ENCODE results near the gene ARAF. TPM values are rescaled to one million over a fixed set of nuclear protein-coding genes. Genes with fewer than 3 reads are reported as not detected.

Gene ARAF
- polyA plus RNA-seq, 3 donors: 49.7 to 105 (median 68.6) TPM

GRCh38 chrX:47587091-47587891, 26.3 kb downstream of the ARAF start:
- Mint-ChIP-seq H3K27ac (peak overlapping the region in 2 of 7 donors; percentile 50 to 78), H3K9me3 (no peaks in the 10 kb centered on the region), H3K27me3 (ENCODE audit: low read depth in 3 of 3) (peaks cover 0 to 3% (median 2%) of the 10 kb centered on the region in 3 donors), H3K4me1 (peaks cover 20% of the 10 kb centered on the region), H3K4me3 (no peak overlapping the region), H3K36me3 (peaks cover 32 to 35% of the 10 kb centered on the region in 2 donors)
- peaks cover 14% of the 10 kb centered on the region for H3K79me2 ChIP-seq (ENCODE audit: insufficient read depth, low read length)
- H3K4me3 ChIP-seq (replicated peaks in 1 of 3; ENCODE audit: low read depth in 2 of 3, low read length in 3 of 3): no peak overlapping the region
- peaks cover 12 to 21% of the 10 kb centered on the region in 2 donors for H3K4me1 ChIP-seq (ENCODE audit: control insufficient read depth in 1 of 2, insufficient read depth in 2 of 2, low read length in 2 of 2)
- TF ChIP-seq CTCF (IDR thresholded peaks at IDR 0.05): no peak
- H3K27me3 ChIP-seq (ENCODE audit: control insufficient read depth in 2 of 2, insufficient read depth in 2 of 2, low read length in 2 of 2): no peaks in the 10 kb centered on the region
- H4K20me1 ChIP-seq (ENCODE audit: insufficient read depth, low read length): peaks cover 23% of the 10 kb centered on the region
- intact Hi-C loops (cut with micrococcal nuclease): loop anchor here in 1 of 2 donors (5.0 kb wide), 1 partner anchor 40 kb away; the partner anchor contains the start of gene CFP
- DNase-seq: peak in 1 of 3 donors; percentile 64
- no peak overlapping the region for H3K9ac ChIP-seq (ENCODE audit: insufficient read depth, low read length, poor library complexity, severe bottlenecking)
- no peak overlapping the region for H3K27ac ChIP-seq (ENCODE audit: low read depth in 1 of 2, low read length in 2 of 2)
- H3K9me3 ChIP-seq (replicated peaks in 1 of 2; ENCODE audit: control insufficient read depth in 1 of 2, insufficient read depth in 1 of 2, low read length in 2 of 2): no peaks in the 10 kb centered on the region
- peaks cover 6 to 25% of the 10 kb centered on the region in 2 donors for H3K36me3 ChIP-seq (replicated peaks in 1 of 2; ENCODE audit: control insufficient read depth in 1 of 2, insufficient read depth in 2 of 2, low read length in 2 of 2)
- no peak overlapping the region for H3K4me2 ChIP-seq (replicated peaks; ENCODE audit: extremely low read depth, low read length, poor library complexity, severe bottlenecking)
- no peak overlapping the region for H2AFZ ChIP-seq (ENCODE audit: insufficient read depth, low read depth, low read length, poor library complexity, severe bottlenecking)
- 89% methylated on average over 3 of the region's 4 CpGs for WGBS (ENCODE audit: insufficient coverage)

GRCh38 chrX:47587906-47588735, 27.1 kb downstream of the ARAF start:
- peaks cover 20% of the 10 kb centered on the region for H3K4me1 Mint-ChIP-seq
- no peak overlapping the region for H3K4me2 ChIP-seq (replicated peaks; ENCODE audit: extremely low read depth, low read length, poor library complexity, severe bottlenecking)
- no peak overlapping the region for H2AFZ ChIP-seq (ENCODE audit: insufficient read depth, low read depth, low read length, poor library complexity, severe bottlenecking)
- no peak overlapping the region for H3K4me3 ChIP-seq (replicated peaks in 1 of 3; ENCODE audit: low read depth in 2 of 3, low read length in 3 of 3)
- peak overlapping the region in 3 of 7 donors; percentile 16 to 78 (median 37) for H3K27ac Mint-ChIP-seq
- no peak for DNase-seq
- 100% methylated on average over 4 of the region's 16 CpGs for WGBS (ENCODE audit: insufficient coverage)
- peaks cover 8 to 15% of the 10 kb centered on the region in 2 donors for H3K4me1 ChIP-seq (ENCODE audit: control insufficient read depth in 1 of 2, insufficient read depth in 2 of 2, low read length in 2 of 2)
- H3K27me3 Mint-ChIP-seq (ENCODE audit: low read depth in 3 of 3): peaks cover 0 to 4% (median 3%) of the 10 kb centered on the region in 3 donors
- peaks cover 32 to 35% of the 10 kb centered on the region in 2 donors for H3K36me3 Mint-ChIP-seq
- no peak overlapping the region for H3K4me3 Mint-ChIP-seq
- intact Hi-C loops (cut with micrococcal nuclease): loop anchor here in 1 of 2 donors (5.0 kb wide), 1 partner anchor 39 kb away; the partner anchor contains the start of gene CFP
- no peak for TF ChIP-seq CTCF (IDR thresholded peaks at IDR 0.05)
- no peaks in the 10 kb centered on the region for H3K9me3 ChIP-seq (replicated peaks in 1 of 2; ENCODE audit: control insufficient read depth in 1 of 2, insufficient read depth in 1 of 2, low read length in 2 of 2)
- no peaks in the 10 kb centered on the region for H3K9me3 Mint-ChIP-seq
- no peak overlapping the region for H3K9ac ChIP-seq (ENCODE audit: insufficient read depth, low read length, poor library complexity, severe bottlenecking)
- peaks cover 6 to 25% of the 10 kb centered on the region in 2 donors for H3K36me3 ChIP-seq (replicated peaks in 1 of 2; ENCODE audit: control insufficient read depth in 1 of 2, insufficient read depth in 2 of 2, low read length in 2 of 2)
- H3K27me3 ChIP-seq (ENCODE audit: control insufficient read depth in 2 of 2, insufficient read depth in 2 of 2, low read length in 2 of 2): no peaks in the 10 kb centered on the region
- no peak overlapping the region for H3K27ac ChIP-seq (ENCODE audit: low read depth in 1 of 2, low read length in 2 of 2)
- peaks cover 6% of the 10 kb centered on the region for H3K79me2 ChIP-seq (ENCODE audit: insufficient read depth, low read length)
- H4K20me1 ChIP-seq (ENCODE audit: insufficient read depth, low read length): peaks cover 23% of the 10 kb centered on the region

Data from CD14-positive monocyte (primary cell).